ENCODE measurements around the gene MTAP.

DNA sequence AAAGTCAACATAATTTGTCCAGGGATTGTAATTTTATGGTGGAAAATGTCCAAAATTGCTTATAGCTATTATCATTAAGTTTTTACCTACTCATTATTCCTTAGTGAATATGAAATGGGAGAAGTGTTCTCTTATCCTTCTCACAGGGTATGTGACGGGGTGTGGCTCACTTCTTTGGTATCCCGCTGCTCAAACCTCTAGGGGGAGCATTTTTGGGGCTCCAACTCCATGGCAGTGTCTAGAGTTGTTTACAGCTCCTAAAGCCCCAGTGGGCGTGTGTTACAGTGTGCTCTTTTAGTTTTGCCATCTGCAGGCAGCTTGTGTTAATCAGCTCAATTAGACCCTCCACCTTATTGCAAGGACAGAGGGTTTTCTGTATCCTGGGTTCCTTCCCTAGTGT lies 102.3 kb downstream of the MTAP start:
- TF ChIP-seq, protein P1, sequence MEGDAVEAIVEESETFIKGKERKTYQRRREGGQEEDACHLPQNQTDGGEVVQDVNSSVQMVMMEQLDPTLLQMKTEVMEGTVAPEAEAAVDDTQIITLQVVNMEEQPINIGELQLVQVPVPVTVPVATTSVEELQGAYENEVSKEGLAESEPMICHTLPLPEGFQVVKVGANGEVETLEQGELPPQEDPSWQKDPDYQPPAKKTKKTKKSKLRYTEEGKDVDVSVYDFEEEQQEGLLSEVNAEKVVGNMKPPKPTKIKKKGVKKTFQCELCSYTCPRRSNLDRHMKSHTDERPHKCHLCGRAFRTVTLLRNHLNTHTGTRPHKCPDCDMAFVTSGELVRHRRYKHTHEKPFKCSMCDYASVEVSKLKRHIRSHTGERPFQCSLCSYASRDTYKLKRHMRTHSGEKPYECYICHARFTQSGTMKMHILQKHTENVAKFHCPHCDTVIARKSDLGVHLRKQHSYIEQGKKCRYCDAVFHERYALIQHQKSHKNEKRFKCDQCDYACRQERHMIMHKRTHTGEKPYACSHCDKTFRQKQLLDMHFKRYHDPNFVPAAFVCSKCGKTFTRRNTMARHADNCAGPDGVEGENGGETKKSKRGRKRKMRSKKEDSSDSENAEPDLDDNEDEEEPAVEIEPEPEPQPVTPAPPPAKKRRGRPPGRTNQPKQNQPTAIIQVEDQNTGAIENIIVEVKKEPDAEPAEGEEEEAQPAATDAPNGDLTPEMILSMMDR (IDR thresholded peaks at IDR 0.05 in 8 of 11, conservative IDR thresholded peaks at IDR 0.05 in 3 of 11): no peak
- no peak for TF ChIP-seq POLR2A (IDR thresholded peaks at IDR 0.05)
- no peak for TF ChIP-seq POLR2AphosphoS5 (IDR thresholded peaks at IDR 0.05)
